CD4-positive, alpha-beta T cell (primary cell): ENCODE measurements around the gene PSMB3. TPM values are rescaled to one million over a fixed set of nuclear protein-coding genes. Genes with fewer than 3 reads are reported as not detected.
A peak's percentile ranks its signal among the peaks of the same experiment; 100 is the strongest.

Experiments used
- ATAC-seq: fragments of 200-7000 bp; cut with Tn5 transposase; one replicate; pipeline ENCODE4 v1.10.0; 2022; ENCODE audit warnings: mild to moderate bottlenecking; ENCODE audit not compliant: poor library complexity
- CTCF ChIA-PET: fragments of 350-600 bp; sonication (Branson Sonifier 250); formaldehyde crosslinking; loops from one replicate; lab custom pipeline; 2021; ENCODE audit warnings: antibody characterized with exemption, inconsistent platforms; lab: Charles Lee
- POLR2A ChIA-PET: fragments of 350-600 bp; sonication (Branson Sonifier 250); formaldehyde crosslinking; loops from one replicate; lab custom pipeline; 2021; ENCODE audit warnings: antibody characterized with exemption, inconsistent platforms; lab: Charles Lee
- DNase-seq, 14 experiments: peaks; one replicate each; pipeline ENCODE4 v3.0.0-alpha.2; 2013 to 2020; ENCODE audit warnings: mixed read lengths in 2 of 14
- H3K27ac ChIP-seq, 2 donors: one replicate each; pipeline versions ENCODE4 v1.5.1 to v1.7.0; 2013; ENCODE audit warnings: low read length in 2 of 2, low read depth in 1 of 2, mild to moderate bottlenecking in 1 of 2
- H3K27me3 ChIP-seq, 2 experiments: 1 replicate in 1 of 2; 2 replicates in 1 of 2; pipeline versions ENCODE4 v1.6.1 to v1.7.0; 2013; ENCODE audit warnings: low read length in 2 of 2, control low read depth in 1 of 2, mild to moderate bottlenecking in 1 of 2, moderate library complexity in 1 of 2; ENCODE audit not compliant: insufficient read depth in 2 of 2, control insufficient read depth in 1 of 2
- H3K36me3 ChIP-seq: one replicate; pipeline ENCODE4 v1.6.1; 2013; ENCODE audit warnings: low read length, control low read depth; ENCODE audit not compliant: insufficient read depth
- H3K4me1 ChIP-seq: one replicate; pipeline ENCODE4 v1.6.1; 2013; ENCODE audit warnings: low read length, control low read depth; ENCODE audit not compliant: insufficient read depth
- H3K4me3 ChIP-seq: one replicate; pipeline ENCODE4 v1.5.1; 2013; ENCODE audit warnings: mild to moderate bottlenecking, low read length, moderate library complexity
- H3K9me3 ChIP-seq, 2 experiments: 1 replicate in 1 of 2; 2 replicates in 1 of 2; pipeline versions ENCODE4 v1.6.1 to v1.7.0; 2013; ENCODE audit warnings: low read length in 2 of 2, mild to moderate bottlenecking in 2 of 2, control low read depth in 1 of 2, moderate library complexity in 1 of 2; ENCODE audit not compliant: control insufficient read depth in 1 of 2, insufficient read depth in 1 of 2
- H3K27ac Mint-ChIP-seq: one replicate; pipeline ENCODE4 v1.8.0; 2020; ENCODE audit warnings: mixed read lengths
- H3K27me3 Mint-ChIP-seq: one replicate; pipeline ENCODE4 v1.8.0; 2021; ENCODE audit warnings: mixed read lengths
- H3K36me3 Mint-ChIP-seq: one replicate; pipeline ENCODE4 v1.8.0; 2021; ENCODE audit warnings: low read depth, mixed read lengths
- H3K4me1 Mint-ChIP-seq: one replicate; pipeline ENCODE4 v1.8.0; 2021; ENCODE audit warnings: low read depth, mixed read lengths
- H3K4me3 Mint-ChIP-seq: one replicate; pipeline ENCODE4 v1.8.0; 2020; ENCODE audit warnings: mild to moderate bottlenecking, mixed read lengths
- H3K9me3 Mint-ChIP-seq: one replicate; pipeline ENCODE4 v1.8.0; 2020; ENCODE audit warnings: mixed read lengths
- intact Hi-C, 2 experiments: fragments of 100-400 bp; cut with DNase I in 1 of 2; cut with micrococcal nuclease in 1 of 2; formaldehyde crosslinking; loops; one replicate each; pipeline versions ENCODE4 v1.15.1 to v1.9.0; 2023 to 2025; cut with DNase I, micrococcal nuclease
- total RNA-seq, 174 experiments: library from RNA in 2 of 174; stranded (reverse) in 2 of 174; gene quantifications; one replicate each; pipeline ENCODE4 v1.2.3 and lab custom pipeline; 2021 to 2026
- TF ChIP-seq, protein P1 (sequence below): fragments of 200-600 bp; IDR thresholded peaks from one replicate; pipeline ENCODE4 v1.8.0; 2022; ENCODE audit warnings: antibody characterized with exemption, mild to moderate bottlenecking

Gene PSMB3
- total RNA-seq, 2 experiments from 2014 or later: 46.6 to 55.0 TPM

DNA sequence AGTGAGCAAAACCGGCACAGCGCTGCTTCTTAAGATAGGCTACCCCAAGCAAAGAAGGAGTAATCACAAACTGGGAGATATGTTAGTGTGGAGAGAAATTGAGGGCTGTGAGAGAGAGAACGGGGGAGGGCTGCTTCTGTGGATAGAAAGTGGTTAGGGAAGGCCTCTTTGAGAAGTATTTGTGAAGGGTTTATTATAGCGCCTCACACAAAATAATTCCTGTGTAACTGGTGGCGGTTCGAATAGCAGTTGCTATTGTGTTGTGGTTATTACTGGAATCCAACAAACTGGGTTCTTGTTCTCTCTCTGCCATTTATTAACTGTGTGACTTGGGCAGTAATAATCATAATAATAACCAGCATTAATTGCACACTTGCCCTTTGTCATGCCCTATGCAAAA is 31.6 kb upstream of the PSMB3 start:
- H3K27ac Mint-ChIP-seq: peak overlapping the region; percentile 54
- DNase-seq (no peak), ATAC-seq (no peak)
- no peaks in the 10 kb centered on the region for H3K9me3 Mint-ChIP-seq
- H3K4me3 Mint-ChIP-seq: no peak overlapping the region
- peaks cover 78% of the 10 kb centered on the region for H3K36me3 Mint-ChIP-seq
- Histone ChIP-seq H3K36me3 (peaks cover 87% of the 10 kb centered on the region), H3K9me3 (no peaks in the 10 kb centered on the region), H3K4me1 (peaks cover 67% of the 10 kb centered on the region), H3K27ac (no peak overlapping the region), H3K4me3 (no peak overlapping the region), H3K27me3 (no peaks in the 10 kb centered on the region)
- no peaks in the 10 kb centered on the region for H3K27me3 Mint-ChIP-seq
- POLR2A ChIA-PET: no interaction called here
- intact Hi-C loops: no loop called here
- TF ChIP-seq, protein P1, sequence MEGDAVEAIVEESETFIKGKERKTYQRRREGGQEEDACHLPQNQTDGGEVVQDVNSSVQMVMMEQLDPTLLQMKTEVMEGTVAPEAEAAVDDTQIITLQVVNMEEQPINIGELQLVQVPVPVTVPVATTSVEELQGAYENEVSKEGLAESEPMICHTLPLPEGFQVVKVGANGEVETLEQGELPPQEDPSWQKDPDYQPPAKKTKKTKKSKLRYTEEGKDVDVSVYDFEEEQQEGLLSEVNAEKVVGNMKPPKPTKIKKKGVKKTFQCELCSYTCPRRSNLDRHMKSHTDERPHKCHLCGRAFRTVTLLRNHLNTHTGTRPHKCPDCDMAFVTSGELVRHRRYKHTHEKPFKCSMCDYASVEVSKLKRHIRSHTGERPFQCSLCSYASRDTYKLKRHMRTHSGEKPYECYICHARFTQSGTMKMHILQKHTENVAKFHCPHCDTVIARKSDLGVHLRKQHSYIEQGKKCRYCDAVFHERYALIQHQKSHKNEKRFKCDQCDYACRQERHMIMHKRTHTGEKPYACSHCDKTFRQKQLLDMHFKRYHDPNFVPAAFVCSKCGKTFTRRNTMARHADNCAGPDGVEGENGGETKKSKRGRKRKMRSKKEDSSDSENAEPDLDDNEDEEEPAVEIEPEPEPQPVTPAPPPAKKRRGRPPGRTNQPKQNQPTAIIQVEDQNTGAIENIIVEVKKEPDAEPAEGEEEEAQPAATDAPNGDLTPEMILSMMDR: no peak
- CTCF ChIA-PET: interaction anchor here (2.4 kb wide), 1 partner anchor 14 kb away, joined by 6 read pairs; no protein-coding TSS in a partner anchor
- H3K4me1 Mint-ChIP-seq: peaks cover 35% of the 10 kb centered on the region

DNA sequence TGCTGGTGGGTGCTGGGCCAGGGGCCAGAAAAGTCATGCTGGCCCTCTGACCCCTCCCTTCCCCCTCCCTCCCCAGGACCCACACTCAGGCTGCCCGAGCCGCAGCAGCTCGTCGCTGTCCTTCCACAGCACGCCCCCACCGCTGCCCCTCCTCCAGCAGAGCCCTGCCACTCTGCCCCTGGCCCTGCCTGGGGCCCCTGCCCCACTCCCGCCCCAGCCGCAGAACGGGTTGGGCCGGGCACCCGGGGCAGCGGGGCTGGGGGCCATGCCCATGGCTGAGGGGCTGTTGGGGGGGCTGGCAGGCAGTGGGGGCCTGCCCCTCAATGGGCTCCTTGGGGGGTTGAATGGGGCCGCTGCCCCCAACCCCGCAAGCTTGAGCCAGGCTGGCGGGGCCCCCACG is 30.7 kb upstream of the PSMB3 start:
- intact Hi-C loops: no loop called here
- Mint-ChIP-seq H3K4me1 (peaks cover 35% of the 10 kb centered on the region), H3K27ac (no peak overlapping the region), H3K27me3 (no peaks in the 10 kb centered on the region), H3K4me3 (no peak overlapping the region), H3K9me3 (no peaks in the 10 kb centered on the region), H3K36me3 (peaks cover 73% of the 10 kb centered on the region)
- Histone ChIP-seq H3K27ac (peak overlapping the region in 1 of 2 donors; percentile 29), H3K9me3 (no peaks in the 10 kb centered on the region), H3K27me3 (no peaks in the 10 kb centered on the region), H3K4me1 (peaks cover 72% of the 10 kb centered on the region), H3K4me3 (no peak overlapping the region), H3K36me3 (peaks cover 79% of the 10 kb centered on the region)
- ChIA-PET CTCF (interaction anchor here (2.4 kb wide), 1 partner anchor 13 kb away, joined by 6 read pairs; no protein-coding TSS in a partner anchor), POLR2A (interaction anchor here (0.8 kb wide), 1 partner anchor 17 kb away, joined by 3 read pairs; the partner anchor contains the start of gene MLLT6)
- no peak for DNase-seq
- ATAC-seq: no peak
- TF ChIP-seq, protein P1: no peak

DNA sequence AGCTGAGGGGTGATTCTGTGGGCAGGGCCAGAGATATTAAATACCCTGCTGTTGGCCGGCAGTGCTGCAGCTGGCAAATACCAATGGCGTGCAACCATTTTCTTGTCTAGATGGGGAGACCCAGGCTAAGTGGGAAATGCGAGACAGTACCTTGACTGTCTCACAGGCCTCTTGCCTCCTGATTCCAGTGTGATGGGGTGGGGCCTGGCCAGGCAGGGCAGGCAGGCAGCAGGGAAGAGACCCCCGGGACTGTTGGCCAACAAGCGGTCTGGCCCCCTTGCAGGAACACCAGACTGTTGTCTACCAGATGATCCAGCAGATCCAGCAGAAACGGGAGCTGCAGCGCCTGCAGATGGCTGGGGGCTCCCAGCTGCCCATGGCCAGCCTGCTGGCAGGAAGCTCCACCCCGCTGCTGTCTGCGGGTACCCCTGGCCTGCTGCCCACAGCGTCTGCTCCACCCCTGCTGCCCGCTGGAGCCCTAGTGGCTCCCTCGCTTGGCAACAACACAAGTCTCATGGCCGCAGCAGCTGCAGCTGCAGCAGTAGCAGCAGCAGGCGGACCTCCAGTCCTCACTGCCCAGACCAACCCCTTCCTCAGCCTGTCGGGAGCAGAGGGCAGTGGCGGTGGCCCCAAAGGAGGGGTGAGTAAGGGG is 28.1 kb upstream of the PSMB3 start:
- ChIA-PET CTCF (interaction anchor here (1.2 kb wide), 1 partner anchor 48 kb away, joined by 3 read pairs; no protein-coding TSS in a partner anchor), POLR2A (interaction anchor here (0.7 to 1.1 kb wide), 2 partner anchors 20 to 23 kb away, joined by 3 read pairs; no protein-coding TSS in a partner anchor)
- Mint-ChIP-seq H3K36me3 (peaks cover 58% of the 10 kb centered on the region), H3K9me3 (no peaks in the 10 kb centered on the region), H3K4me3 (no peak overlapping the region), H3K27ac (peak overlapping the region; percentile 89), H3K4me1 (peaks cover 50% of the 10 kb centered on the region), H3K27me3 (no peaks in the 10 kb centered on the region)
- TF ChIP-seq, protein P1: no peak
- peaks cover 55% of the 10 kb centered on the region for H3K36me3 ChIP-seq
- no peaks in the 10 kb centered on the region for H3K27me3 ChIP-seq
- DNase-seq (no peak), ATAC-seq (no peak)
- H3K4me1 ChIP-seq: peaks cover 79% of the 10 kb centered on the region
- intact Hi-C loops: no loop called here
- no peak overlapping the region for H3K4me3 ChIP-seq
- no peaks in the 10 kb centered on the region for H3K9me3 ChIP-seq
- no peak overlapping the region for H3K27ac ChIP-seq
